HepG2 (cell line): ENCODE measurements around the gene MRM3. TPM values are rescaled to one million over a fixed set of nuclear protein-coding genes. Genes with fewer than 3 reads are reported as not detected.

ENCODE experiments used
- ELF3 ChIP-seq: IDR thresholded peaks from 2 replicates; pipeline ENCODE4 v1.6.1; 2016; ENCODE audit warnings: missing genetic modification reagents, missing compliant biosample characterization
- FLYWCH1 ChIP-seq: sonication (generic); formaldehyde crosslinking; IDR thresholded peaks from 2 replicates; pipeline ENCODE4 v1.8.1; 2023; ENCODE audit warnings: mild to moderate bottlenecking, missing genetic modification reagents
- GTF3A ChIP-seq: sonication (generic); formaldehyde crosslinking; conservative IDR thresholded peaks from 2 replicates; pipeline ENCODE4 v1.4.0; 2020; ENCODE audit warnings: mild to moderate bottlenecking, missing genetic modification reagents
- HDAC1 ChIP-seq: sonication (generic); formaldehyde crosslinking; IDR thresholded peaks from 2 replicates; pipeline ENCODE4 v1.5.1; 2020; ENCODE audit warnings: mild to moderate bottlenecking, missing genetic modification reagents
- HOXA5 ChIP-seq: sonication (generic); formaldehyde crosslinking; IDR thresholded peaks from 2 replicates; pipeline ENCODE4 v1.4.0; 2020; ENCODE audit warnings: missing genetic modification reagents
- KLF6 ChIP-seq: IDR thresholded peaks from 2 replicates; pipeline ENCODE4 v1.8.0; 2016; ENCODE audit warnings: missing biosample characterization, missing genetic modification reagents
- KMT2A ChIP-seq: sonication (generic); formaldehyde crosslinking; IDR thresholded peaks from 2 replicates; pipeline ENCODE4 v1.4.0; 2020; ENCODE audit warnings: missing genetic modification reagents
- REPIN1 ChIP-seq: sonication (generic); formaldehyde crosslinking; IDR thresholded peaks from 2 replicates; pipeline ENCODE4 v1.8.0; 2022; ENCODE audit warnings: missing genetic modification reagents, low read depth, mild to moderate bottlenecking, borderline replicate concordance
- SP1 ChIP-seq, 2 experiments: fragments of 450-650 bp in 1 of 2; sonication (generic) in 1 of 2; formaldehyde crosslinking in 1 of 2; IDR thresholded peaks; 2 replicates each; pipeline versions ENCODE4 v1.4.0 to v1.6.1; 2016 to 2020; ENCODE audit warnings: missing genetic modification reagents in 1 of 2
- TOE1 ChIP-seq: sonication (generic); formaldehyde crosslinking; IDR thresholded peaks from 2 replicates; pipeline ENCODE4 v1.4.0; 2020; ENCODE audit warnings: mild to moderate bottlenecking, missing genetic modification reagents
- ZKSCAN8 ChIP-seq: IDR thresholded peaks from 2 replicates; pipeline ENCODE4 v1.6.1; 2016; ENCODE audit warnings: borderline replicate concordance, missing genetic modification reagents, missing compliant biosample characterization
- ZNF569 ChIP-seq: sonication (generic); formaldehyde crosslinking; IDR thresholded peaks from 2 replicates; pipeline ENCODE4 v1.5.0; 2020; ENCODE audit warnings: mild to moderate bottlenecking, missing genetic modification reagents, moderate library complexity, borderline replicate concordance
- ZNF598 ChIP-seq: sonication (generic); formaldehyde crosslinking; IDR thresholded peaks from 2 replicates; pipeline ENCODE4 v1.5.1; 2020; ENCODE audit warnings: mild to moderate bottlenecking, missing genetic modification reagents, borderline replicate concordance
- ZNF747 ChIP-seq: sonication (generic); formaldehyde crosslinking; IDR thresholded peaks from 2 replicates; pipeline ENCODE4 v1.8.1; 2023; ENCODE audit warnings: missing genetic modification reagents, mild to moderate bottlenecking, borderline replicate concordance
- ZNF773 ChIP-seq: sonication (generic); formaldehyde crosslinking; IDR thresholded peaks from 2 replicates; pipeline ENCODE4 v1.4.0; 2020; ENCODE audit warnings: missing genetic modification reagents, borderline replicate concordance
- ZNF777 ChIP-seq: sonication (generic); formaldehyde crosslinking; IDR thresholded peaks from 2 replicates; pipeline ENCODE4 v1.4.0; 2020; ENCODE audit warnings: missing genetic modification reagents
- polyA plus RNA-seq, 8 experiments: library from polyadenylated mRNA; depleted of rRNA in 3 of 8; stranded (reverse) in 7 of 8; unstranded in 1 of 8; fragments of >200 nt; fragmentation: Illumina TruSeq in 4 of 8; extraction: Trizol in 4 of 8; gene quantifications; 2 replicates each; pipeline versions ENCODE4 v1.2.1 to v1.2.3, GENCODE V29; 2011 to 2016; ENCODE audit warnings: low read depth in 4 of 8, missing spikeins in 1 of 8, mixed read lengths in 1 of 8; ENCODE audit not compliant: insufficient read depth in 1 of 8
- total RNA-seq, 5 experiments: library from RNA; depleted of rRNA; stranded (reverse); fragments of >200 nt; fragmentation: Illumina TruSeq; extraction: Trizol; gene quantifications; 2 replicates each; pipeline ENCODE4 v1.2.3, GENCODE V29; 2016; ENCODE audit warnings: low read depth in 1 of 5
- TF ChIP-seq, protein P1 (sequence below): sonication (generic); formaldehyde crosslinking; IDR thresholded peaks from 2 replicates; pipeline ENCODE4 v1.5.1; 2020; ENCODE audit warnings: missing genetic modification reagents, mild to moderate bottlenecking, borderline replicate concordance
- TF ChIP-seq, protein P2 (sequence below): sonication (generic); formaldehyde crosslinking; IDR thresholded peaks from 2 replicates; pipeline ENCODE4 v1.8.0; 2022; ENCODE audit warnings: mild to moderate bottlenecking, missing genetic modification reagents, moderate library complexity
- TF ChIP-seq, protein P3 (sequence below): sonication (generic); formaldehyde crosslinking; IDR thresholded peaks from 2 replicates; pipeline ENCODE4 v1.4.0; 2020; ENCODE audit warnings: missing genetic modification reagents, borderline replicate concordance

The MRM3 gene
- total and polyA plus RNA-seq, 2 of the 13 experiments (the other 11 are each of a cell fraction or from before 2014, with no cell fraction given), result 12.3 to 25.5 TPM

DNA sequence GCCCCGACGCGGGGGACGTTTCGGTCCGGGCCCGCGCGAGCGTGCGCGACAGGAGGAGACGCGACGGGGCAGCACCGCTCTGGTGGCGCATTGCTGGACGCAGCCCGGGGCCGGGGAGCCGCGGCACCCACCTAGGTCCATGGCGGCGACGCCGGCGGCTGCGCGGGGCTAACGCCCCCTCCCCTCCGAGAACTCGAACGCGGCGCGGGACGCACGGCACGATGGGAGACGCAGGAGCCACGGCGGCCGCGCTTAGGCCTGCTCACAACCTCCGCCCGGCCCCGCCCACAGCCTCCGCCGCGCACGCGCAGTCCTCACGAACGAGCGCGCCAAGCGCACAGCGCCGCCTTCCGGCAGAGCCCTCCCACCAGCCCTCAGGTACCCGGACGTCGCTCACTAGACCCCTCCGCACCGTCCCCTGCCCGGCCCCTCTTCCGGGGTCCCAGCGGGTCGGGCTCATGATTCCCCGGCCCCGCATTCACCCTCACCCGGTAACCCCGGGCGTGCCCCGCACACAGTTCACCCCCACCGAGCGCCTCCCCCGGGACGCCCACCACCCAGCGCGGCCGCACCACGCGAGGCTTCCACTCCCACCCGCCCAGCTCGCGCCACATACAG is 30.0 kb upstream of the MRM3 start, which contains the start of gene GEMIN4 (continued):
- no peak for TF ChIP-seq GTF3A (CRISPR knock-in tag)
- no peak for TF ChIP-seq ZNF747
- TF ChIP-seq, protein P1, sequence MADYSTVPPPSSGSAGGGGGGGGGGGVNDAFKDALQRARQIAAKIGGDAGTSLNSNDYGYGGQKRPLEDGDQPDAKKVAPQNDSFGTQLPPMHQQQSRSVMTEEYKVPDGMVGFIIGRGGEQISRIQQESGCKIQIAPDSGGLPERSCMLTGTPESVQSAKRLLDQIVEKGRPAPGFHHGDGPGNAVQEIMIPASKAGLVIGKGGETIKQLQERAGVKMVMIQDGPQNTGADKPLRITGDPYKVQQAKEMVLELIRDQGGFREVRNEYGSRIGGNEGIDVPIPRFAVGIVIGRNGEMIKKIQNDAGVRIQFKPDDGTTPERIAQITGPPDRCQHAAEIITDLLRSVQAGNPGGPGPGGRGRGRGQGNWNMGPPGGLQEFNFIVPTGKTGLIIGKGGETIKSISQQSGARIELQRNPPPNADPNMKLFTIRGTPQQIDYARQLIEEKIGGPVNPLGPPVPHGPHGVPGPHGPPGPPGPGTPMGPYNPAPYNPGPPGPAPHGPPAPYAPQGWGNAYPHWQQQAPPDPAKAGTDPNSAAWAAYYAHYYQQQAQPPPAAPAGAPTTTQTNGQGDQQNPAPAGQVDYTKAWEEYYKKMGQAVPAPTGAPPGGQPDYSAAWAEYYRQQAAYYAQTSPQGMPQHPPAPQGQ (CRISPR knock-in tag), result no peak
- TF ChIP-seq ZNF569 (CRISPR knock-in tag), result no peak
- TF ChIP-seq, protein P2, sequence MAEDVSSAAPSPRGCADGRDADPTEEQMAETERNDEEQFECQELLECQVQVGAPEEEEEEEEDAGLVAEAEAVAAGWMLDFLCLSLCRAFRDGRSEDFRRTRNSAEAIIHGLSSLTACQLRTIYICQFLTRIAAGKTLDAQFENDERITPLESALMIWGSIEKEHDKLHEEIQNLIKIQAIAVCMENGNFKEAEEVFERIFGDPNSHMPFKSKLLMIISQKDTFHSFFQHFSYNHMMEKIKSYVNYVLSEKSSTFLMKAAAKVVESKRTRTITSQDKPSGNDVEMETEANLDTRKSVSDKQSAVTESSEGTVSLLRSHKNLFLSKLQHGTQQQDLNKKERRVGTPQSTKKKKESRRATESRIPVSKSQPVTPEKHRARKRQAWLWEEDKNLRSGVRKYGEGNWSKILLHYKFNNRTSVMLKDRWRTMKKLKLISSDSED (CRISPR knock-in tag), result no peak
- TF ChIP-seq TOE1 (CRISPR knock-in tag), result peak; percentile 30; the same call in 1 of the 2 replicates
- peak; percentile 65 for TF ChIP-seq REPIN1
- TF ChIP-seq ZNF598 (CRISPR knock-in tag), result no peak
- TF ChIP-seq HDAC1 (CRISPR knock-in tag), result no peak
- TF ChIP-seq ZNF777 (CRISPR knock-in tag), result peak; percentile 98
- TF ChIP-seq ZNF773 (CRISPR knock-in tag), result 0 out of 2 replicates have a peak, but pooled peaks have one; percentile 44
- peak; percentile 31; the same call in 1 of the 2 replicates for TF ChIP-seq HOXA5 (CRISPR knock-in tag)
- TF ChIP-seq KLF6, result peak; percentile 33; the same call in 1 of the 2 replicates
- TF ChIP-seq ELF3 (CRISPR knock-in tag), result no peak
- TF ChIP-seq SP1 (IDR thresholded peaks at IDR 0.05), result no peak
- peak; percentile 88 for TF ChIP-seq SP1 (CRISPR knock-in tag; IDR thresholded peaks at IDR 0.05)
- TF ChIP-seq ZKSCAN8, result no peak
- TF ChIP-seq FLYWCH1 (CRISPR knock-in tag), result no peak
- TF ChIP-seq, protein P3, sequence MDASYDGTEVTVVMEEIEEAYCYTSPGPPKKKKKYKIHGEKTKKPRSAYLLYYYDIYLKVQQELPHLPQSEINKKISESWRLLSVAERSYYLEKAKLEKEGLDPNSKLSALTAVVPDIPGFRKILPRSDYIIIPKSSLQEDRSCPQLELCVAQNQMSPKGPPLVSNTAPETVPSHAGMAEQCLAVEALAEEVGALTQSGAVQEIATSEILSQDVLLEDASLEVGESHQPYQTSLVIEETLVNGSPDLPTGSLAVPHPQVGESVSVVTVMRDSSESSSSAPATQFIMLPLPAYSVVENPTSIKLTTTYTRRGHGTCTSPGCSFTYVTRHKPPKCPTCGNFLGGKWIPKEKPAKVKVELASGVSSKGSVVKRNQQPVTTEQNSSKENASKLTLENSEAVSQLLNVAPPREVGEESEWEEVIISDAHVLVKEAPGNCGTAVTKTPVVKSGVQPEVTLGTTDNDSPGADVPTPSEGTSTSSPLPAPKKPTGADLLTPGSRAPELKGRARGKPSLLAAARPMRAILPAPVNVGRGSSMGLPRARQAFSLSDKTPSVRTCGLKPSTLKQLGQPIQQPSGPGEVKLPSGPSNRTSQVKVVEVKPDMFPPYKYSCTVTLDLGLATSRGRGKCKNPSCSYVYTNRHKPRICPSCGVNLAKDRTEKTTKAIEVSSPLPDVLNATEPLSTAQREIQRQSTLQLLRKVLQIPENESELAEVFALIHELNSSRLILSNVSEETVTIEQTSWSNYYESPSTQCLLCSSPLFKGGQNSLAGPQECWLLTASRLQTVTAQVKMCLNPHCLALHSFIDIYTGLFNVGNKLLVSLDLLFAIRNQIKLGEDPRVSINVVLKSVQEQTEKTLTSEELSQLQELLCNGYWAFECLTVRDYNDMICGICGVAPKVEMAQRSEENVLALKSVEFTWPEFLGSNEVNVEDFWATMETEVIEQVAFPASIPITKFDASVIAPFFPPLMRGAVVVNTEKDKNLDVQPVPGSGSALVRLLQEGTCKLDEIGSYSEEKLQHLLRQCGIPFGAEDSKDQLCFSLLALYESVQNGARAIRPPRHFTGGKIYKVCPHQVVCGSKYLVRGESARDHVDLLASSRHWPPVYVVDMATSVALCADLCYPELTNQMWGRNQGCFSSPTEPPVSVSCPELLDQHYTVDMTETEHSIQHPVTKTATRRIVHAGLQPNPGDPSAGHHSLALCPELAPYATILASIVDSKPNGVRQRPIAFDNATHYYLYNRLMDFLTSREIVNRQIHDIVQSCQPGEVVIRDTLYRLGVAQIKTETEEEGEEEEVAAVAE, result no peak
- peak; percentile 52; the same call in 1 of the 2 replicates for TF ChIP-seq KMT2A (CRISPR knock-in tag)
